NCI-H1694 treated with DMSO at 0.1 percent for 48 hours (cell line): Measurements from ENCODE around the gene TFPI2.

Experiments
- DNase-seq: peaks from one replicate; lab custom pipeline; 2025; lab: John Stamatoyannopoulos, UW

The TFPI2 gene

DNA sequence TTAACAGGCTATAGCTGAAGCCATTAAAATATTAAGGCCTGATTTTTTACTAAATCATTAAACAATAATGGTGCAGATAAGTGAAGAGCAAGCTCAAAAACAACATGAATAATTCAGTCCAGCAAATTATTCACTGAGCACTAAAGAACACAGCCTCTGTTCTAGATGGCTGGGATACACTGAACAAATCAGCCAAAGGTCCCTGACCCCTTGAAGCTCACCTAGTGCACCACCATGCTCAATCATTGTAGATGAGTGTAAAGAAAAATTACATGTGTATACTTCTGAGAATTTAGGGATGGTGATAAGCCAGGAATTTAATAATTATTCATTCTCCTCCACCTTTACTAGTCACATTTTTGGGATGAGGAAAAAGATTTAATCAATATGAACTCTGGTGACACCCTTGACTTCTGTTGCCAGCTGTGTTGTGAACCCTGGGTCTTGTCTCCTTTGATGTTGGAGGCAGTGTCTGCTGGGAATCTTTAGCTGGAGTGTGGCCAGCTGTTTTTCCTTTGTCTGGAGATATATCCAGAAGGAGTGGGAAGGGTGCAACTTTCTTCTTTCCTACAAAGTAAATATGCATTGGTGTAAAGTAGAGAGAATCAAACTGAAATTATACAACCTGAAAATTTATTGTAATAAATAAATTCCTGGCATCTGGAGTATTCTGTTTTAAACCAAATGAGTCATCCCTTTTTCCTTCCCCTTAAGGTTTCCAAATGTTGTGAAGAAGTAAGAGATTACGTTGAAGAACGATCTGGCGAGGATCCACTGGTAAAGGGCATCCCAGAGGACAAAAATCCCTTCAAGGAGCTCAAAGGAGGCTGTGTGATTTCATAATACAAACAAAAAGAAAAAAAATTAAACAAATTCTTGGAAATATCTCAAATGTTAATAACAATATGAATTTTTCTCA, 19.8 kb upstream of the TFPI2 start:
- DNase-seq = no peak

DNA sequence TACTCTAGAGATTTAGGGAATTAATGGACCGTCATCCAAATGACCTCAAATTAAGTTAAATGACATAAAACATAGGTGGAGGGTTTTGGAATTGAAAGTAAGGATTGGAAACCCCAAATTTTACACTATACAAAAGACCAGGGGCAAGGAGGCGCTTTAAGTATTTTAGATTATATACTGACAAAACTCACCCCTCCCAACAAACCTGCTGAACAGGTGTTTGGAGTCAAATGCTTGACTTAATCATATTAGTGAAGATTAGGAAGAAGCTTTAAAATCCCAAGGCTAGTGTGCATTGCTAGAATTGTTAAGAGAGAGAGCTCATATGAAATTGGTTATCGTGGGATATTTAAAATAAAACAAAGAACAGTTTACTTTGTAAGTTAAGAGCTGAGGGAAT, 15.7 kb upstream of the TFPI2 start, which contains the start of gene GNGT1:
Gene GNGT1 (plus strand): TSS at position 301 of the 400 bp plus-strand sequence. CDS start 180 bp downstream, outside the sequence.
- no peak for DNase-seq

DNA sequence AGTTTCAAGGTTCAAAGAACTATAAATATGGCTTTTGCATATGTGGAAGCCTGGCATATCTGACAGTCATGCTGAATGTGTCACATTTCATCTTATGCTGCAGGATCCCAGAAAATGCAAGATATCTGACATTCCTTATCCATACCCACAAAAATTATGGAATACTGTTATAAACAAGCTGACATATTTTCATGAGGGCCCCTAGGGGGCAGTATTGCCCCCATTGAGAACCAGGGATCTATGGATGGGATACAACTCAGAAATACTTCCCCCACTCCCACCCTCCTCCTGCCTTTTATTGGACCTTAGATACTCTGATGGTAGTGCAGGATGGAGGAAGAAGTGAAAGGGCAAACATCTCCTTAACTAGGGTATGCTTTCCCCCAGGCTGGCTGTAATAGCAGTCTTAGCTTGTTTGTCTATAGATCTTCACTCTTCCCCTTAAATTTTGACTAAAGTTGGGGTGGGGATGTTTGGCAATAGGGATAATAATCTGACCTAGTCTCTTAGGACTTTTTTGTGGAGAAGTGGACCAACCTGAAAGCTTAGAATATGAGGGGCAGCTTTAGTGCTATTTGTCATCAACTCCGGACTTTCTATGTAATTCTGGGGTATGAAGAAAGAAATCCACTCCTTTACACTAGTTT, 12.3 kb upstream of the TFPI2 start:
- peak; percentile 48 for DNase-seq

DNA sequence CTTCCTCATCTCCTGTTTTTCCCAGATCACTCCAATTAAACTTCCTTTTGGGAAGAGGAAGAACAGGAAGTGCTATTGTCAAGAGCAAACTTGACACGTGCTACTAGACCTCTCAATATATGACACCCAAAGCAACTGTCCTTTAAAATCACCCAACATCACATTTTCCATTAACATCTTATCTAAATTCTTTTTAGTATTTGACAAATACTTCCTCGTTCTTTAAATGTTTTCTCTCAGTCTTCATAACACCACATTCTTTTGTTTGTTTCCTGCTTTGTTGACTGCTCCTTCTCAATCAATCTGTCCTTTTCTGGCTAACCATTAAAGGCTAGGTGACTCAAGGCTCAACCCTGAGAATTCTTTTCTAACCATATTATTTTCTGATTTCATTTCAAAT, 7.1 kb upstream of the TFPI2 start:
- no peak for DNase-seq

DNA sequence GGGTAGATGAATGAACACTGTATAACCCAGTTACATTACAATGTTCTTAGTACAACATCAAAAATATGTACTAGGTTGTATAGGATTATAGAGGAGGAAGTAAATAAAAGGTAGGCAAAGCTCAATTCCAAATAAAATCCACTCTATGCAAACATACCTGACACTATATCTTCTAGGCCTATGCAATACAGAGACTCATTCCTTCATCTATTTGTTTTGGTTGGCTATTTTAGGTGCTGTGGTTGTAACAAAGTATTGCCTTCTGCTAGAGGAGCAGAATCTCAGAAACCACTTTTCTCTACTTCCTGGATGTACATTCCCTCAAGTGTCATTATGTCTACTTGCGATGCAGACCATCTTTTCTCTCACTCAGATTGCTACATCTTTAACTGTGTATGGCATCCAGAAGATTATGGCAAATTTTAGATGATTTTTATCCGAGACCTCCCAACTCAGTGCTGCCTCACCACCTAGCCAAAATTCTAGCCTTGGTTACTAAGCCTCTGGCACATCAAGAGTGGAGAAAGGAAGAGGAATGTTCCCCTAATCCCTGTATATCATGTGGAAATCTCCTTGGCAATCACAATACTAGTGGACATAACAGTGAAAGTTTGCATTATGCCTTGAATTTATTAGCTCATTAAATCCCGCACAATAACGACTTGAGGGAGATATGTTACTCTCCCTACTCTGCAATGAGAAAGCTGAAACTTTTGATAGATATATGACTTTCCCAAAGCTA, 5.5 kb upstream of the TFPI2 start:
- no peak for DNase-seq

DNA sequence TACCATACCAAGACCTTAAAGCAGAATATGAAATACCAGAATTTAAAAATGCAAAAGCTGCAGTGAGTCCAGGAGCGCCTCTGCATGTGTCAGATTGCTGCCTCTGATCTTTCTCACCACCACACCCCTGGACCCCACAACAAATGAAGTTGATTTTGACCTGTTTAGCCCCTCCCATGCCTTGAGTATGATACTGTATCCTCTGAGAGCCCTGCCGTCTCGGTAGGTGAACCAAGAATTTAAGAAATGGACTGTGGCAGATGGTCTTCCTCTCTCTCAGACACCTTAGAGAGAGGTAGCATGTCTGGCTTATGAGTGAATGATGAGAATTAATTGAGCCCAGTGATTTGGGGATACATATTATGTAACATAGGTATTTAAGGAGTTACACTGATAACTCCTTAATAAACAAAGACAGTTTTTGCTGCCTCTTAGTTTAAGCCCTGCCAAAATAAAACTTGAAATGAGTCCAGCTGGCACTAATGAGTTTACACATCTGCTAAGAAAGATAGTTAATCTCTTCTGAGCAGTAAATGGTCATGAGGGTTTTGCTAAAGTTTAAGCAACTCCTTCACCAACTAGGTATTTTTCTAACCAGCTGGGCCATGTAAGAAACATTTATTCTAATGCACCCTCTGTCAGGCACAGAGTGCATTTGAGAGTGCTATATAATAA, 4.5 kb upstream of the TFPI2 start:
- DNase-seq = no peak

DNA sequence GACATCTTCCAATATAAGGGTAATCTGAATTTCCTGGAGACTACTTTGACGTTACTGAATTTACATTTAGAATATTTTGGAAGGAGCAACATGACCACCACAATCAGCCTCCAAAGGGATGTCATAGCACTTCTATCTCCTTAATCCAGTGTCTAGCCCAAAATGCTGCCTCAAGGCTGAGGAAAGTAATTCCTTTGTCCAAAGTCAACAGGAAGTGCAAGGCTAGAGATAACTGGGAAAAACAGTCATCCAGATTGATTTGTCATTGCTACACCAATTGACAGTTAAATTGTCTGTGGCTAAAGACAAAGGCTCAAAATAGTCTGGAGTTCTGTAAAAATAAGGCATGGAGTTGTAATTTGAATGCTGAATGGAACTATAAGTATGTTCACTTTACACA, 3.9 kb upstream of the TFPI2 start:
- DNase-seq = no peak

DNA sequence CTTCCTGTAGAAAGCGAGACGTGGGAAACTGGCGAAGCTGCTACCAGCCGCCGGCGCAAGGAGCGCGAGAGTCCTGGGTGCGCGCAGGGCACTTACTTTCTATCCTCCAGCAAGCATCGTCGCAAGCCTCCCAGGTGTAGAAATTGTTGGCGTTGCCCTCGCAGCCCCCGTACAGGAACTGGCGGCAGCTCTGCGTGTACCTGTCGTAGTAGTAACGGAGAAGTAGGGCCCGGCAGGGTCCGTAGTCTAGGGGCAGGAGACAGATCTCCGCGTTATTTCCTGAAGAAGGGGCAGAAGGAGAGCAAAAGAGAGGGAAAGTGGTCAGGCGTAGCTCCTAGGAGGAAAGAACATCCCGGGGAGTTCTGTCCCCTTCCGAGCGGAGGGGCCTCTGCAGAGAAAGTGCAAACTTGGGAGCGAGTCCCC, 501 bp downstream of the TFPI2 start:
- DNase-seq = no peak

DNA sequence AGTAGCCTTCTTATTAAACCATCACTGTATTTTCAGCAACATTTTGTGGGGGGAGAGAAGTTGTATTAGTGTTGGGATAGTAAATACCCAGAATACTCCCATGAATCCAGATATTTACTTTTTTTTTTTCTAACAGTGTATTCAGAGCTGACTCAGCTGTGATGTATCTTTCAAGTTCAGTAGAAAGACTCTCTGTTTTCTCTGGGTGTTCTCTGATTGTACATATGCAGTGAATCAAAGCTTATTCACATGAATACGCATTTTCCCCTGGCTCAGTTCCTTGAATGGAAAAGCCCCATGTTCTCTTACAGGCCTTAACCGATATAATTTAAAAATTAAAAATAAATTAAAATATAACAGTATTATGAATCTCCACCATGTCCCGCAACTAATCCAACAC, 1.3 kb downstream of the TFPI2 start:
- DNase-seq = no peak

DNA sequence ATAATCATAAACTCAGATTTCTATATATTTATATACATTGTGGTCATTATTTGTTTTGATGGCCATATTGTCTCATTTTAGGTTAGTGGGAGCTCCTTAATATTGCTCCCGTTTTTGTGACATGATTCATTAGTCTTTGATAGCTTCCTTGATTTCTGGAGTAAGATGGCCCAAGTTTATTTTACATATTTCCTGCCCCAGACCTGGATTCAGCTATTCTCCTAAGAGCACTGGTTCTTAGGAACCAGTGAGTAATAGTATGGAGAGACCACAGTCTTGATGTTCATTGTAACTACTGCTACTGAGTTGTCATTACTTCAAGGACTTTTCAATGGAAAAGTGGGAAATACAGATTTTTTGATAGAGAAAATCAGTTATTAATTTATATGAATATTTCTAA, 6.0 kb downstream of the TFPI2 start:
- DNase-seq = no peak

DNA sequence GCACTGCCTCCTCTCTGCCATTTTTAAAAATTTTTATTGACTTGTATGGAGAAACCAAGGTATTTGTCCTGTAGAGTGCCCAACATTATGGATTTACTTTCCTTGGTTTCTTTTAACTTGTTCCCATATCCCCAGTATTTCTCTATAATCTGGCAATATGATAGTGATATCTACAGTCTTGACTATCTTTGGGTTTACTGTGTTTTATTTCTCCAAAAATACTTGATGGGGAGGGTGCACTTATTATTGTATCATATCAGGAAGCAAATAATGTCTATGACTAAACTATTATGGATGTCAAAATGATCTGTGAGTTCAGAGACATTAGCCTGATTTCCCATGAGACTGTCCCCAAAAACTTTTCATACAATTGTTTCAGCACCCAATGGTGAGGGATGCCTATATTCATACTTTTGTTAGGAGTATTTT, 6.6 kb downstream of the TFPI2 start:
- no peak for DNase-seq

DNA sequence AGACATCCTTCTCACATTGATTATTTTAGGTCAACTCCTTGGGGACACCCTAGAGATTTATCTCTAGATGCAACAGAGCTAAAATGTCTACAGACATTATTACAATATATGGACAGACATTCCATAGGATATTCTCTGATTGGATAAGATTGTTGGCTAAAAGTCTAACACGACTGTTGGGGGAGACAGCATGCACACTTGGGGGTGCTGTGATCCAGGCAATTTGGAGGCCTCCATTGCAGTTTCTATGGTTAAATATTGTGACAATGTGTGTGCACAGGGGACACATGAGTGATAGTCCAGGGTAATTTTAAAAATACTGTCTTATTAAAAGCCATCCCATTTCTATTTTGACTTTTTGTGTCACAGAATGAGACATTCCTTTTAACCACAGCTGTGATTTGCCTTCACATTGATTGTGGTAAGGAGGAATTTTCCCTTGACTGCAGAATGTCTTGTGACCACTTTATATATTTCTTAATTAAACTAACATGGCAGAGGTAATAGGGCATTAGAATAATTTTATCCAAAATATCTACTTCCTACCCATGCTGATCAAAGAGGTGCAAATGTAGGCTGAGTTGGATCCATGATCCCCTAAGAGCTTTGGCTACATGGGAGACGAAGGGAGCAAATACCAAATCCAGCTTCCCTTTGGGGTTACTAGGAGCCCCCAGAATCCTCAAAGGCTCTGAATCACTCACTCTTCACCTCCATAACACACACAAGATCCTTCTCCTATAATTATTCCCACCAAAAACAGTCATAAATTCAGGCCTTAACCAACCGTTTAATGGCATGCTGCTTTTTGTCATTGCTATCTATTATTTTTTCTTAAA, 7.3 kb downstream of the TFPI2 start:
- DNase-seq = no peak

DNA sequence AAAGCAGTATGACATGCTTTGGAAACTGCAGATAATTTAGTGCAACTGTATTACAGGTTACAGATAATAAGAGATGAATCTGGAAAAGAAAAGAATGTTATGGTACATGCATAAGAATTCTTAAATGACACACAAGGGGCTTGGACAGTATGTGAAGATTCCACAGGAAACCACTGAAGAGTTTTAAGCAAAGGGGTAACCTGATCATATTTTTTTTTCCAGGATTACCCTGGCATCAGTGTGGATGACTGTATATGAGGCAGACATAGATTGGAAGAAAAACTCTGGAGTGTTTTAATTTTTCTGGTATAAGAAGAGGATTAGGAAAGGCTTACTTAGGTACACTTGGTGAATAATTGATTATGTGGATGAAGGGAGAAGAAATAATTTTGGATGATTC, 8.1 kb downstream of the TFPI2 start:
- DNase-seq = no peak

DNA sequence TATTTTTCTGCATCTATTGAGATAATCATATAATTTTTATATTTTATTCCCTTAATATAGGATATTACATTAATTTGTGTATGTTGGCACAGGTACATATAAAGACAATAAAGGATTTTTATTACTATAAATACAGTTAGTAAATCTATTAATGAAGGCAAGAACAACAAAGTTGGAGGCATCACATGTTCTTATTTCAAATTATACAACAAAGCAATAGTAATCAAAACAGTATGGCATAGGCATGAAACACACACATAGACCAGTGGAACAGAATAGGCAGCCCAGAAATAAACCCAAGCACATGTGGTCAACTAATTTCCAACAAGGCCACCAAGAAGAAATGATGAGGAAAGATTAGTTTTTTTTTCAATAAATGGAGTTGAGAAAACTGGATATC, 11.2 kb downstream of the TFPI2 start:
- no peak for DNase-seq

DNA sequence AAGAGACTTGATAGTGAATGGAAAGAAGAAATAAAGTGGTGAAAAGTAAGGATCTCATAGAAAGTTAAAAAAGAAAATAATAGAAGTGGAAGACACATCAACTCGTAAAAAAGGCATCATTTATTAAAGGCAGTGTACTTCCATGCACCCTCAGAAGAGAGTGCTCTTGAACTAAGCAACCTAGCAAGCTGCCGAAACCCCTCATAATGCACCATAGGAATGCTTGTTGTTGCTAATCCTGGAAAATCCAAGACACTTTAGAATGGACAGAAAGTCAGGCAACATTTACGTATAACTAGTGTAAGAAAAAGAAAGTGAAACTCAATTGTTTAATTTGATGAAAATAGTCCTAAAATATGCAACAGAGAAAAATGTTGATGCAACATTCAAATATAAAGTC, 12.8 kb downstream of the TFPI2 start:
- DNase-seq = no peak

DNA sequence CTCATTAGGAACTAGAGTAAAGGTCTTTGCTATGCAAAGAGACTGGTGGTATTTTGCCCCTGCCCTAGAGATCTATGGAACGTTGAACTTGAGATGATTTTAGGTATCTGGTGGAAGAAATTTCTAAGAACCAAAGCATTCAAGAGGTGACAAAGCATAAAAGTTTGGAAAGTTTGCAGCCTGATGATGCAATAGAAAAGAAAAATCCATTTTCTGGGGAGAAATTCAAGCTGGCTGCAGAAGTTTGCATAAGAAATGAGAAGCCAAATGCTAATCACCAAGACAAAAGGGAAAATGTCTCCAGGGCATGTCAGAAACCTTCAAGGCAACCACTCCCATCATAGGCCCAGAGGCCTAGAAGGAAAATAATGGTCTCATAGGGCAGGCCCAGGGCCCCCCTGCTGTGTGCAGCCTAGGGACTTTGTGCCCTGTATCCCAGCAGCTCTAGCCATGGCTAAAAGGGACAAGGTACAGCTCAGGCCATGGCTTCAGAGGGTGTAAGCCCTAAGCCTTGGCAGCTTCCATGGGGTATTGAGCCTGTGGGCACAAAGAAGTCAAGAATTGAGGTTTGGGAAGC, 16.5 kb downstream of the TFPI2 start:
- DNase-seq = no peak

DNA sequence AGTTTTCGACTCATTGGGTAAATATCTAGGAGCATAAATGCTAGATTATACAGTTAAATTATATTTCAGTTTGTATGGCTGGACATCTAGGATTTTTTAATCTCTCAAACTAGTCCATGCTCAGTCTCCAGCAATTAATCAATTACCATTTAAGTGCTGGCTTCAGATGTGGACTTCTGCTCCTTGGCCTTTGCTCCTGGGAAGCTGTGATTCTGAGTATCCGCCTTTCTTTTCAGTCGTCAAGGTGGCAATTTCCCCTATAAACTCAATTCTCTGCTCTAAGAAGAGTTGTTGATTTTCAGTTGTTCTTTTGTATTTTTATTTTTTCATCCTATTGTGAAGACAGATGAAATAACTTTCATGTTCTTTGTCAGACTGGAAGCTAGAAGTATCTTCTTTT, 23.7 kb downstream of the TFPI2 start:
- DNase-seq = no peak

DNA sequence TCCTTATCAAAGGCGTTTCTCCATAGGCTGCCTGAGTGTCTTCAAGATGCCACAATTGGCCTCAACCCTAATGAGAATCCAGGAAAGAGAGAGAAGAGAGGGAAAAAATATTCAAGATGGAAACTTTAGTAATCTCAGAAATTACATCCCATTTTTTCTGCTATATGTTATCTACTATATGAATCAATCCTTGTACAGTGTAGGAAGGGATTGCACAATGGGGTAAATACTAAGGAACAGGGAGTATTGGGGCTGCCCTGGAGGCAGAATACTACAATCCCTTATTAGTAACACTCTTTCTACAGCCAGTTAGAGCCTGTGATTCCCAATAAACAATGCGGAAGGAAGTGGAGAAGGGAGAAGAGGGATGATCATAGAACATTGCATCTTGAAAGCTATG, 27.9 kb downstream of the TFPI2 start:
- DNase-seq = no peak

DNA sequence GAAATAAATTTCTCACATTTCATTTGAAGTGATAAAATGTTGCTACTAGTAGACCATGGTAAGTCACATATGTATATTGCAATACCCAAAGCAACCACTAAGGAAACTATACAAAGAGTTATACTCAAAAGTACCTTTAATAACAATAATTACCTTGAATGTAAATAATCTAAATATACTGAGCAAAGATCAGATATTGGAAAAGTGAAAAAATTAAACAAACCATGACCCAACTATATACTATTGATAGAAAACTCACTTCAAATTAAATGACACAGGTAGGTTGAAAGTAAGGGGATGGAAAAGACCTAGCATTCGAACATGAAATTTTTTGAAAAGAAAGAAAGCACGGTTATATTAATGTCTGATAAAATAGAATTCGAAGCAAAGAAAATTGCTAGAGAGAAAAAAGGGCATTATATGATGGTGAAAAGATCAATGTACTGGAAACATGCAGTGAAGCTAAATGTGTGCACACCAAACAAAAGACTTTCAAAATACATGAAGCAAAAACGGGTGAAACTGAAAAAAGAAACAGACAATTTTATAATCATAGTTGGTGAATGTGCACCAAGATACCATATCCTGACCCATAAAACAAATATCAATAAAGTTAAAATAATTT, 29.1 kb downstream of the TFPI2 start:
- no peak for DNase-seq

DNA sequence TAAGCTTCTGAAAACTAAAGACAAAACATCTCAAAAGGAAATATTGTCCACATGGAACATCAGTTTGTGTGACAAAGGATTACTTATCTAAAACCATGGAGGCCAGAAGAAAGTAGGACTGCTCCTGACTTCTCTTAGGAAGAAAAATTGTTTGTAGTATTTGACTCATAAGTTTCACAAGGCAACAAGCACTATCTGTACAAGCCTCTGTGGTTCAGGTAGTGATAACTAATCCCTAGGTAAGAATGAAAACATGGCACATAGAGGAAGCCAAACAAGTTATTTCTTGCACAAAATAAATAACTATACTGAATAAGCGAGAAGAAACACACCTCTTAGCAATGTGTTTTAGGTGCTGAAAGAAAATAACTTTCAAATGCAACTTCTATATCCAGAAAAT, 30.3 kb downstream of the TFPI2 start:
- no peak for DNase-seq
